ENCODE measurements around the gene NSRP1. TPM values are rescaled to one million over a fixed set of nuclear protein-coding genes. Genes with fewer than 3 reads are reported as not detected.

Gene NSRP1
- polyA plus RNA-seq, 12 donors, result 21.8 to 67.5 (median 30.8) TPM; not detected in 1

Other genes with a start within 250 kb of the NSRP1 start
- 10 to 100 TPM; 17.7 to 73.5 (median 25.5) TPM for gene SSH2, start 186.6 kb upstream of the NSRP1 start, polyA plus RNA-seq (ENCODE audit: insufficient read length in 12 of 12)
- gene EFCAB5, start 175.2 kb upstream of the NSRP1 start, polyA plus RNA-seq (ENCODE audit: insufficient read length in 12 of 12), result 1 to 10 TPM in 6 of 12 donors, under 1 TPM in 4, not detected in 2; 0.58 to 2.2 (median 1.4) TPM
- 1 to 10 TPM in 2 of 12 donors, under 1 TPM in 8, not detected in 2; 0.09 to 4.0 (median 0.38) TPM for gene SLC6A4, start 118.9 kb downstream of the NSRP1 start, polyA plus RNA-seq (ENCODE audit: insufficient read length in 12 of 12)
- 10 to 100 TPM in 11 of 12 donors, not detected in 1; 36.7 to 83.2 (median 44.6) TPM for gene BLMH, start 175.1 kb downstream of the NSRP1 start, polyA plus RNA-seq (ENCODE audit: insufficient read length in 12 of 12)
- gene TMIGD1, start 217.2 kb downstream of the NSRP1 start, polyA plus RNA-seq (ENCODE audit: insufficient read length in 12 of 12), result not detected